Endothelial cell of umbilical vein (primary cell): ENCODE data around the gene GRIA1. TPM values are rescaled to one million over a fixed set of nuclear protein-coding genes. Genes with fewer than 3 reads are reported as not detected.

ENCODE experiments used
- BruUV-seq: library from RNA; stranded (reverse); fragments of 400-500 nt; replicated peaks from 2 replicates; lab custom pipeline; 2021; lab: Mats Ljungman, UMichigan
- CTCF ChIA-PET: fragments of 300-600, 350-600 bp; sonication (Branson Sonifier 250); formaldehyde crosslinking; loops from one replicate; lab custom pipeline; 2021; ENCODE audit warnings: antibody characterized with exemption, inconsistent platforms; lab: Charles Lee
- POLR2A ChIA-PET: fragments of 300-600, 350-600 bp; sonication (Branson Sonifier 250); formaldehyde crosslinking; loops from one replicate; lab custom pipeline; 2021; ENCODE audit warnings: antibody characterized with exemption, inconsistent platforms; lab: Charles Lee
- DNase-seq: peaks from one replicate; pipeline ENCODE4 v3.0.0-alpha.2; 2011; ENCODE audit warnings: low read depth, low spot score
- FAIRE-seq: peaks from 2 replicates; lab custom pipeline; 2011; peaks lifted over from hg19 to GRCh38; lab: Jason Lieb, UNC
- H2AFZ ChIP-seq: 2 replicates; pipeline ENCODE4 v1.6.0; 2012; ENCODE audit warnings: low read depth, low read length, control low read depth, inconsistent platforms
- H3K27ac ChIP-seq: 2 replicates; pipeline ENCODE4 v1.5.1; 2011; ENCODE audit warnings: low read depth, mild to moderate bottlenecking, control low read depth, low read length, moderate library complexity; ENCODE audit not compliant: insufficient read depth
- H3K27me3 ChIP-seq, 2 experiments: 2 replicates each; pipeline versions ENCODE4 v1.6.0 to v1.6.1; 2011; ENCODE audit warnings: low read length in 2 of 2, mixed read lengths in 1 of 2; ENCODE audit not compliant: control insufficient read depth in 2 of 2, insufficient read depth in 2 of 2
- H3K36me3 ChIP-seq, 2 experiments: 2 replicates in 1 of 2; 3 replicates in 1 of 2; pipeline ENCODE4 v1.5.1; 2011; ENCODE audit warnings: low read length in 2 of 2, mild to moderate bottlenecking in 1 of 2, moderate library complexity in 1 of 2; ENCODE audit not compliant: control insufficient read depth in 2 of 2, insufficient read depth in 2 of 2; ENCODE audit errors: extremely low read depth in 1 of 2
- H3K4me1 ChIP-seq: 3 replicates; pipeline ENCODE4 v1.5.1; 2011; ENCODE audit warnings: mild to moderate bottlenecking, low read length; ENCODE audit not compliant: control insufficient read depth, insufficient read depth; ENCODE audit errors: extremely low read depth
- H3K4me2 ChIP-seq: 2 replicates; pipeline ENCODE4 v1.6.1; 2011; ENCODE audit warnings: low read length, control low read depth, mixed read lengths; ENCODE audit not compliant: insufficient read depth
- H3K4me3 ChIP-seq, 3 experiments: fragments of 200-600 bp in 1 of 3; sonication (generic), shearing (Covaris generic) in 1 of 3; replicated peaks in 1 of 3; 2 replicates each; pipeline ENCODE4 v1.5.1; 2011 to 2016; ENCODE audit warnings: control low read depth in 3 of 3, low read length in 3 of 3, mild to moderate bottlenecking in 2 of 3, inconsistent platforms in 1 of 3, low read depth in 1 of 3, moderate library complexity in 1 of 3; ENCODE audit not compliant: insufficient read depth in 1 of 3
- H3K79me2 ChIP-seq: 2 replicates; pipeline ENCODE4 v1.6.0; 2012; ENCODE audit warnings: low read length, inconsistent platforms; ENCODE audit not compliant: control insufficient read depth, insufficient read depth
- H3K9ac ChIP-seq: replicated peaks from 2 replicates; pipeline ENCODE3; 2011; ENCODE audit warnings: low read length, control low read depth; ENCODE audit not compliant: insufficient read depth; ENCODE audit errors: extremely low read depth
- H3K9me1 ChIP-seq: replicated peaks from 3 replicates; pipeline ENCODE4 v1.6.0; 2011; ENCODE audit warnings: mild to moderate bottlenecking, low read length; ENCODE audit not compliant: control insufficient read depth, insufficient read depth; ENCODE audit errors: extremely low read depth
- H3K9me3 ChIP-seq: replicated peaks from 2 replicates; pipeline ENCODE4 v1.5.1; 2012; ENCODE audit warnings: low read length, inconsistent platforms; ENCODE audit not compliant: control insufficient read depth, insufficient read depth
- H4K20me1 ChIP-seq: replicated peaks from 2 replicates; pipeline ENCODE3; 2011; ENCODE audit warnings: mild to moderate bottlenecking, low read length; ENCODE audit not compliant: control insufficient read depth, insufficient read depth; ENCODE audit errors: extremely low read depth
- CTCF ChIP-seq, 2 donors: IDR thresholded peaks; 1 replicate in 1 of 2; 2 replicates in 1 of 2; pipeline ENCODE4 v1.5.1; 2011; ENCODE audit warnings: low read length in 2 of 2, mild to moderate bottlenecking in 2 of 2, moderate library complexity in 2 of 2, control low read depth in 1 of 2, inconsistent platforms in 1 of 2, low read depth in 1 of 2; ENCODE audit not compliant: insufficient read depth in 1 of 2; ENCODE audit errors: extremely low read depth in 1 of 2
- EZH2 ChIP-seq: IDR thresholded peaks from 2 replicates; pipeline ENCODE4 v1.6.1; 2012; ENCODE audit warnings: borderline replicate concordance, low read depth, mild to moderate bottlenecking, moderate library complexity, low read length, inconsistent platforms; ENCODE audit not compliant: severe bottlenecking
- FOS ChIP-seq: IDR thresholded peaks from 2 replicates; pipeline ENCODE4 v1.6.1; 2011; ENCODE audit warnings: mild to moderate bottlenecking, low read length, moderate library complexity, borderline replicate concordance; ENCODE audit not compliant: insufficient read depth
- GATA2 ChIP-seq: IDR thresholded peaks from 2 replicates; pipeline ENCODE4 v1.7.0; 2011; ENCODE audit warnings: low read depth, mild to moderate bottlenecking, moderate library complexity, mixed read lengths, low read length; ENCODE audit not compliant: insufficient read length, insufficient read depth
- JUN ChIP-seq: IDR thresholded peaks from 2 replicates; pipeline ENCODE4 v1.6.1; 2011; ENCODE audit warnings: borderline replicate concordance, low read depth; ENCODE audit not compliant: insufficient read length, insufficient read depth
- MYC ChIP-seq: IDR thresholded peaks from one replicate; pipeline ENCODE4 v1.6.1; 2011; ENCODE audit warnings: mild to moderate bottlenecking, low read depth, low read length
- POLR2A ChIP-seq: IDR thresholded peaks from 2 replicates; pipeline ENCODE4 v1.6.1; 2012; ENCODE audit warnings: low read depth, mild to moderate bottlenecking, control low read depth, low read length
- POLR2AphosphoS5 ChIP-seq: IDR thresholded peaks from 2 replicates; pipeline ENCODE4 v1.6.1; 2012; ENCODE audit warnings: low read depth, mild to moderate bottlenecking, control low read depth, low read length, moderate library complexity; ENCODE audit not compliant: insufficient read depth
- dilution Hi-C: fragments of 300-500 bp; cut with MboI; formaldehyde crosslinking; loops from one replicate; pipeline ENCODE4 v1.15.0; 2019; ENCODE audit warnings: low sequenced_read_pairs; ENCODE audit not compliant: extremely low pct_ligation_motif_present
- intact Hi-C: fragments of 100-400 bp; cut with micrococcal nuclease; formaldehyde crosslinking; loops from one replicate; pipeline ENCODE4 v1.10.0; 2022
- polyA plus RNA-seq, 4 experiments: library from polyadenylated mRNA; depleted of rRNA in 3 of 4; stranded (reverse) in 3 of 4; unstranded in 1 of 4; fragments of >200 nt; gene quantifications; 2 replicates each; pipeline versions ENCODE4 v1.2.1 to v1.2.3, GENCODE V29; 2011 to 2012; ENCODE audit warnings: missing spikeins in 1 of 4
- total RNA-seq: library from RNA; stranded (reverse); gene quantifications from 2 replicates; pipeline ENCODE4 v1.2.3, GENCODE V29; 2021
- TF ChIP-seq, protein P1 (sequence below): IDR thresholded peaks from 2 replicates; pipeline ENCODE4 v1.6.1; 2011; ENCODE audit not compliant: insufficient read depth, insufficient read length

GRIA1 gene
- total and polyA plus RNA-seq, 2 donors (not counting 3 experiments of a cell fraction or from before 2014, with no cell fraction given) = not detected

GRCh38 chr5:153718713-153719112 lies 228.2 kb downstream of the GRIA1 start:
- Histone ChIP-seq H3K4me2 (no peak overlapping the region), H3K4me1 (no peaks in the 10 kb centered on the region), H3K9me1 (no peaks in the 10 kb centered on the region), H2AFZ (no peak overlapping the region), H3K9me3 (no peaks in the 10 kb centered on the region), H3K79me2 (no peaks in the 10 kb centered on the region), H3K4me3 (no peak overlapping the region), H3K27ac (no peak overlapping the region), H4K20me1 (no peaks in the 10 kb centered on the region), H3K27me3 (no peaks in the 10 kb centered on the region), H3K36me3 (no peaks in the 10 kb centered on the region), H3K9ac (no peak overlapping the region)
- POLR2A ChIA-PET = no interaction called here
- FAIRE-seq = no peak
- intact Hi-C loops = no loop called here
- no TSS peak for BruUV-seq
- dilution Hi-C loops = no loop called here
- CTCF ChIA-PET = no interaction called here
- TF ChIP-seq, protein P1, sequence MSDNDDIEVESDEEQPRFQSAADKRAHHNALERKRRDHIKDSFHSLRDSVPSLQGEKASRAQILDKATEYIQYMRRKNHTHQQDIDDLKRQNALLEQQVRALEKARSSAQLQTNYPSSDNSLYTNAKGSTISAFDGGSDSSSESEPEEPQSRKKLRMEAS = no peak
- TF ChIP-seq EZH2 (no peak), POLR2AphosphoS5 (no peak), POLR2A (no peak), FOS (no peak), MYC (no peak), CTCF (IDR thresholded peaks at IDR 0.05; ENCODE audit: extremely low read depth in 1 of 2, insufficient read depth in 1 of 2, low read depth in 1 of 2, low read length in 2 of 2) (no peak), GATA2 (no peak), JUN (no peak)
- DNase-seq = no peak
